ENCODE results near the gene DHX36.
A peak's percentile ranks its signal among the peaks of the same experiment; 100 is the strongest.

The DHX36 gene

GRCh38 chr3:154285221-154285620 is 39.1 kb downstream of the DHX36 start:
- DNase-seq: no peak

DNA sequence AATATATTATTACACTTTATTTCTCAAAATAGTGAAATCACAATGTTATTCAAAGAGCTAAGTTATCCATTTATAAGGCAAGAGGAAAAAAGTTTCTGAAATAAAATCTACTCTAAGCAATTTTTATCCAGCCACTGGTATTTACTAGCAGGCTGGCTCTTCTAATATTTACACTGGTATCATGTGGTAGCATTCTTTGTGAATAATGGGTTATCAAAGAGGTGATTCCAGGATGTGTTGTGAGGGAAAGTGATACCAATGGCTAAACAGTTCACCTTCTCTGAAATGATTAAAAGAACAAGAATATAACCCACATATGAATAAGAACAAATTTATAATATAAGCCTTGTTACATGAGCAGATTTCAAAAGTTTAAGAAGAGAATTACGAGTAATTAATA is 44.1 kb downstream of the DHX36 start:
- DNase-seq: no peak

DNA sequence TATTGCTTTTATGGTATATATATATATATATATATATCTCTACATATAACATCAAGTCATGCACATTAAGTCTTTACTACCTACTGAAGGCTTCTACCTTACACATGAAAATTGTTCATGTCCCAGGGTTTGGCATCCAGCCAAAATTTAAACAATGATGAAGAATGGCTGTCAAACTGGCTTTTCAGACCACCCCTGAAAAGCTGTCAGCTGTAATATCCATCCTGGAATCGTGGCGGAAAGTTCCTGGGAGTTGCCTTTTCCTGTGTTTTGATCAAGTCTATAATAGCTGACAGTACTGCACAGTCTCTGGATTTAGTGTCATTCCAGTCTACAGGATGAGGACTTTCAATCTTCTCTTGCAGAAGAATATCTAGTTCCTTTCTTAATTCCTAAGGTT is 48.3 kb downstream of the DHX36 start:
- no peak for DNase-seq

GRCh38 chr3:154275292-154275691 is 49.0 kb downstream of the DHX36 start:
- no peak for DNase-seq

DNA sequence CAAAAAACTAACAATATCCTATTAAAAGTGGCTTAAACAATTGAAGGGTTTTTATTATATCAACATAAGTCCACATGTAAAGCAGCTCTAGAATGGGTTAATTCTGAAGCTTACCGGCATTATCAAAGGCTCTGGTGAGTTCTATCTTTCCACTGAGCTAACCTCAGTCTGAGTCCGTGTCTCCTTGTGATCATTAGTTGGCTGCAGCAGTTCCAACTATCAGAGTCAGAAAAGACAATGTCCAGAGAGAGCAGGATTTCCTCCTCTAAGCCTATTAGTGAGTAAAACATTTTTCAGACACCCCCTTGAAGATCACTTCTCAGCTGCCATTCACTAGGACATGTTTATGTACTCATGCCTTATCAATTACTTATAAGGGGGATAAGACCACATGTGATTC is 49.9 kb downstream of the DHX36 start:
- no peak for DNase-seq

GRCh38 chr3:154273381-154273780 is 50.9 kb downstream of the DHX36 start:
- no peak for DNase-seq

- DNase-seq: no peak
Measured at GRCh38 chr3:154254527-154254926, 69.8 kb downstream of the DHX36 start.

- peak; percentile 54 for DNase-seq
Measured at GRCh38 chr3:154252759-154253638, 71.3 kb downstream of the DHX36 start.

DNA sequence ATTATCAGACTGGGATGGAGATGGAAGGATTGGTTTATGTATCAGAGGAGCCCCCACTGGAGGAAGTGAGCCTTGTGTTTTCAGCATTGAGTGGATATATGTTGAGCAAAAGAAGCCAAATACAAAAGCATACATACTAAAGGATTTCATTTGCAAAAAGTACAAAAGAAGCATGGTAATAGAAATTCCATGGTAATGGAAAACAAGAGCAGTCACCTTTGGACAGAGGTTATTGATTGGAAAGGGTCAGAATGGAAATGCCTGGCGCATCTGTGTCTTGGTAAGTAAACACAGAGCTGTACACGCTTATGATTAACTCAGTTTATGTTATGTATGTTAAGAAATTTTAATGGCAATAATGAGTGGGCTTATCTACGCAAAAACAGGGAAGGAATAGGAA is 72.7 kb downstream of the DHX36 start:
- DNase-seq: no peak

DNA sequence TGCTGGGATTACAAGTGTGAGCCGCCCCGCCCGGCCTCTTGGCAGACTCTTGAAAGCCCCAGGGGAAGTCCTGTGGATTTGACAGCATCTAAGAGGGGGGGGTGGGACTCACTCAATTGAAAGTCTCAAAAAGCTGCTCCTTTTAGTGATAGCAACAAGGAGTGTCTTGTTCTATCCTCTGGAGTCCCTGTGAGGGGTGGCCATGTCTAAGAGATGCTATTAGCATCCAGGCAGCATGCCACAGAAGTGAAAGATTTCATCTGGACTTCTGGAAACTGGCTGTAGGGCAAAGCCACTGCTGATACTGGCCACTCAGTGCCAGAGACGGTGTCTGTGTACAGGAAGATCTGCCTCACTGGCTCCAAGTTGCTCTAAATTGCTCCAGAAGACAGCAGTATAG is 74.0 kb downstream of the DHX36 start:
- no peak for DNase-seq

GRCh38 chr3:154247806-154248415 is 76.4 kb downstream of the DHX36 start:
- no peak for DNase-seq

GRCh38 chr3:154244644-154245043 is 79.6 kb downstream of the DHX36 start:
- DNase-seq: no peak

- DNase-seq: no peak
Measured at GRCh38 chr3:154243353-154243752, 80.9 kb downstream of the DHX36 start.

- no peak for DNase-seq
Measured at GRCh38 chr3:154242766-154243165, 81.5 kb downstream of the DHX36 start.

DNA sequence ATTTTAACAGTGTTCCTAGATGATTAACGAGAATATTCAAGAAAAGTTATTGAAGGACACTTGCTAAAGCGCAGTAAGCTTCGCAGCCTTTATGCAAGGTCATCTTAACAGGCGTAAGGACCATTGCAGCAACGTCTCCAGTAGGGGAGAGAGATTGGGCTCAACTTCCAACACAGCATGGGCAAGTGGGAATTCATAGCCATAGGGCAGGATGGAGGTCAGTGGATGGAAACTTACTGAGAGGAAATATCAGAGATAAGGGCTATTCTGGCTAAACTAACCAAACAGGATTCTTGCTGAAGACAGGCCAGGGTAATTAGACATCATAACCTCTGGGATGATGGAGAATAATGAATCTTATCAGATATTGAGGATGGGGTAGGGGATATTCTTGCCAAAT is 82.8 kb downstream of the DHX36 start:
- no peak for DNase-seq

- DNase-seq: no peak
Measured at GRCh38 chr3:154240235-154240634, 84.1 kb downstream of the DHX36 start.

DNA sequence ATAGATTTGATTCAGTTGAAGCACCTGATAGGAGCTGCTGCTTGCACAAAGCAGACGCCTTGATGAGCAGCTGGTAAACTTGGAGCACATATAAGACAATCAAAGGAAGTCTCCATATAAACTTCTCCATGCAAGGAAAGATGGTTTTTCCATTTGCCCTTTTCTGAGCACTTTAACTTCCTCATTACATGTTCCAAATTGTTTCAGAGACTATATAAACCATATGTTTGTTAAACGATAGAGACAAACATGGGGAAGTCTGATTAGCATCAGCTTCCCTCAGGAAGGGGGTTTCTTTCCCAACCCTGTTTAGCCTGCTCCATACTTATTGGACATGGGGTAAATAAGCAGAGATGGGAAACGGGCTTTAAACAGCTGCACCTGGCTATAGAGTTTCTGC is 88.0 kb downstream of the DHX36 start:
- DNase-seq: no peak

DNA sequence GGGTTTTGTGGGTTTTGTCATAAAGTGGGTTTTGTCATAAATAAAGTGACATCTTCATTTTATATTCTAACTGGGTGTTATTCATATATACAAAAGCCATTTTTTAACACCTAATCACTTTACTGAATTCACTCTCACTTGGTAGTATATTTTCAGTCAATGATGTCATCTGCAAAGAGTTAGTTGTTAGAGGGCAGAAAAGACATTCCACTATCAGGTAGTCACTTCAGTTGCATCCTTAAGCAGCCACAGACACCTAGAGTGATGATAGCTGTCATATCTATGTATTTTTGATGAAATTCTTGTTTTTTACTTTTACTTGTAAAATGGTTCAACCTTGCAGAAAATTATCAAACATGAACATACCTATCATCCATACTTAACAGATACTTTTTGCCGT is 89.0 kb downstream of the DHX36 start:
- no peak for DNase-seq

- no peak for DNase-seq
Measured at GRCh38 chr3:154229217-154229590, 95.1 kb downstream of the DHX36 start.

GRCh38 chr3:154228561-154229216 is 95.6 kb downstream of the DHX36 start:
- DNase-seq: no peak

DNA sequence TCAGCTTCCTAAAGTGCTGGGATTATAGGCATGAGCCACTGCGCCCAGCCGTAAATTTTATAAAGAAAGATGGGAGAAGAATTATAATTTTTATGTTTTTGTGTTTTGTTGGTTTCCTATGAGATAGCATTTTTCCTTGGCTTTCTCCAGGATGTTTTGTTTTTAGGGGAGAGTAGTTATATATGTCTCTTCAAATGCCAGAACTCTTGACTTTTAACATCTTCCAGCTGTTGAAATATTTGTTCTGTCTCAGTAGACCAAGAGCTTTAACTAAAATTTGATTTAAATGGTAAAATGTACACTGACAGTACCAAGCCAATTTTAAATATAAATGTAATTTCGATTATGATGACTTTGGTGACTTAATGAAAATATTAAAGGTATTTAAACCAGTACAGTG is 96.8 kb downstream of the DHX36 start:
- DNase-seq: no peak

DNA sequence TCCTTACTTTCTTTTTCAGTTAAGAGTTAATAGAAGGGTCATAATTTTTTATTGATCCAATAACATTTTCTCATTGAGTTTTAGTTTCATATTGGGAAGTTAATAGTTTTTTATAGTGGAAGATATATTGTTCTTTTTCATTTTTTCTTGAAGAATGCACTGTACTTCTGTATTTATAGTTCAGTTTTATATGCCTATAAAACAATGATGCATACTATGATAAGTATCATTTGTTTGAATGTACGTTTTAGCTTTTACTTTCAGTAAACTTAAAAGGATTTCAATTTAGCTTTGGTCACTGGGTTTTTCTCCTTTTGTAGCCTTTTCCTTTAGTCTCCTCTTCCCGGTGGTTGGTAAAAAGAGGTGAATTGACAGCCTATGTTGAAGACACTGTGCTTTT is 98.8 kb downstream of the DHX36 start:
- DNase-seq: no peak

GRCh38 chr3:154224866-154225265 is 99.4 kb downstream of the DHX36 start:
- no peak for DNase-seq

DNA sequence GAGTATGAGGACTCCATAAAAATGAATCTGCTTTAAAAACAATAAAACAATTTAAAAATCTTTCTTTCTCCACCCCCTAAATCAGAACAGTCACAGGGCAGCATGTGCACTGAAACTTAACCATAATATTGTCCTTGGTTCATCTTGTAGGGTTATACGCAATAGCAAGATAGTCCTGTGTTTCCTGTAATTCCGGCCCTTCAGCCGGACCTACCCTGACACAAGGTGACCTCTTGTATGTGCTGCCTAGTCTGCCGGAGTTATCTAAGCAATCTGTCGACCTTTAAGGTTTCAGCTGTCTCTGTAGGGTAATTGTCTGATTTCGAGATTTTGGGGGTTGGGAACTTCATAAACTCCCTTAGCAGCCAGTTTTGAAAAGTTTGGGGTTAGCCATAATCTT is 99.9 kb downstream of the DHX36 start:
- no peak for DNase-seq
